ENCODE data around the gene SAMD11.

Gene SAMD11

DNA sequence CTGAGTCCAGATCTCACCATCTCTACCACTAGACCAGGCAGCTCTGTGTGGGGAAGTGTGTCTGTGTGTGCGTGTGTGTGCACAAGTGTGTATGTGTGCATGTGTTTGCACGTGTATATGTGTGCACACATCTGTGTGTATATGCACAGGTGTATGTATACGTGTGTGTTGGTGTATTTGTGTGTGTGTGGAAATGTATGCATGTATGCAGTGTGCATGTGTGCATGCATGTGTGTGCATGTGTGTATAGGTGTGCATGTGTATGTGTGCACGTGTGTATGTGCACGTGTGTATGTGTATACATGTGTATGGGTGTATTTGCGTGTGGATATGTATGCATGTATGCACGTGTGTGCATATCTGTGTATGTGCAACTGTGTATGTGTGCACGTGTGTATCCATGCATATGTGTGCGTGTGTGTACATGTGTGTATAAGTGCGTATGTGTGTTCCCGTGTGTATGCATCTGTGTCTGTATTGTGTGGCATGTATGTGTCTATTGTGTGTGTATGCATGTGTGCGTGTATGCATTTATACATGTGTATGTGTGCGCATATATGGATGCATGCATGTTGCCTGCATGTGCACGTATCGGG is 45.6 kb downstream of the SAMD11 start:
- TF ChIP-seq, protein P1, sequence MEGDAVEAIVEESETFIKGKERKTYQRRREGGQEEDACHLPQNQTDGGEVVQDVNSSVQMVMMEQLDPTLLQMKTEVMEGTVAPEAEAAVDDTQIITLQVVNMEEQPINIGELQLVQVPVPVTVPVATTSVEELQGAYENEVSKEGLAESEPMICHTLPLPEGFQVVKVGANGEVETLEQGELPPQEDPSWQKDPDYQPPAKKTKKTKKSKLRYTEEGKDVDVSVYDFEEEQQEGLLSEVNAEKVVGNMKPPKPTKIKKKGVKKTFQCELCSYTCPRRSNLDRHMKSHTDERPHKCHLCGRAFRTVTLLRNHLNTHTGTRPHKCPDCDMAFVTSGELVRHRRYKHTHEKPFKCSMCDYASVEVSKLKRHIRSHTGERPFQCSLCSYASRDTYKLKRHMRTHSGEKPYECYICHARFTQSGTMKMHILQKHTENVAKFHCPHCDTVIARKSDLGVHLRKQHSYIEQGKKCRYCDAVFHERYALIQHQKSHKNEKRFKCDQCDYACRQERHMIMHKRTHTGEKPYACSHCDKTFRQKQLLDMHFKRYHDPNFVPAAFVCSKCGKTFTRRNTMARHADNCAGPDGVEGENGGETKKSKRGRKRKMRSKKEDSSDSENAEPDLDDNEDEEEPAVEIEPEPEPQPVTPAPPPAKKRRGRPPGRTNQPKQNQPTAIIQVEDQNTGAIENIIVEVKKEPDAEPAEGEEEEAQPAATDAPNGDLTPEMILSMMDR (IDR thresholded peaks at IDR 0.05; ENCODE audit: insufficient read depth, low read depth, low read length, missing control alignments): no peak
- no peak overlapping the region for H3K4me3 ChIP-seq (ENCODE audit: low read depth, low read length)
- DNase-seq (ENCODE audit: low read depth): no peak

DNA sequence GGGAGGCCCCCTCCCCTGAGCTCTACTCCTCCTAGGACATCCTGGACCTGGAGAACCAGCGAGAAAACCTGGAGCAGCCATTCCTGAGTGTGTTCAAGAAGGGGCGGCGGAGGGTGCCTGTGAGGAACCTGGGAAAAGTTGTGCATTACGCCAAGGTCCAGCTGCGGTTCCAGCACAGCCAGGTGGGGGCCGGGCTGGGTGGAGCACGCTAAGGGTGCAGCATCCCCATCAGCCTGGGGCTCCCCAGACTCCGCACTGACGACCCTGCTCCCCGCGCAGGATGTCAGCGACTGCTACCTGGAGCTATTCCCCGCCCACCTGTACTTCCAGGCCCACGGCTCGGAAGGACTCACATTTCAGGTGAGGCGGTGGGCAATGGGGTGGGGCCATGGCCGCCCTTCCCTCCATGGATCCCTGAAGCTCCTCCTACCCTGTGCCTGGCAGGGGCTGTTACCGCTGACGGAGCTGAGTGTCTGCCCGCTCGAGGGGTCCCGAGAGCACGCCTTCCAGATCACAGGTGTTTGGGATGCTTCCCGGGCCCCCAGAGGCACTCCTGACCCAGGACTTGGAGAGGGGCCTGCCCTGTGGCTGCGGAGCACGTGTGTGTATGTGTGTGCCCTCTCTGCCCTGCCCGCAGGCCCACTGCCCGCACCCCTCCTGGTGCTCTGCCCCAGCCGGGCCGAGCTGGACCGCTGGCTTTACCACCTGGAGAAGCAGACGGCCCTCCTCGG is 46.7 kb downstream of the SAMD11 start:
- H3K4me3 ChIP-seq (ENCODE audit: low read depth, low read length): no peak overlapping the region

DNA sequence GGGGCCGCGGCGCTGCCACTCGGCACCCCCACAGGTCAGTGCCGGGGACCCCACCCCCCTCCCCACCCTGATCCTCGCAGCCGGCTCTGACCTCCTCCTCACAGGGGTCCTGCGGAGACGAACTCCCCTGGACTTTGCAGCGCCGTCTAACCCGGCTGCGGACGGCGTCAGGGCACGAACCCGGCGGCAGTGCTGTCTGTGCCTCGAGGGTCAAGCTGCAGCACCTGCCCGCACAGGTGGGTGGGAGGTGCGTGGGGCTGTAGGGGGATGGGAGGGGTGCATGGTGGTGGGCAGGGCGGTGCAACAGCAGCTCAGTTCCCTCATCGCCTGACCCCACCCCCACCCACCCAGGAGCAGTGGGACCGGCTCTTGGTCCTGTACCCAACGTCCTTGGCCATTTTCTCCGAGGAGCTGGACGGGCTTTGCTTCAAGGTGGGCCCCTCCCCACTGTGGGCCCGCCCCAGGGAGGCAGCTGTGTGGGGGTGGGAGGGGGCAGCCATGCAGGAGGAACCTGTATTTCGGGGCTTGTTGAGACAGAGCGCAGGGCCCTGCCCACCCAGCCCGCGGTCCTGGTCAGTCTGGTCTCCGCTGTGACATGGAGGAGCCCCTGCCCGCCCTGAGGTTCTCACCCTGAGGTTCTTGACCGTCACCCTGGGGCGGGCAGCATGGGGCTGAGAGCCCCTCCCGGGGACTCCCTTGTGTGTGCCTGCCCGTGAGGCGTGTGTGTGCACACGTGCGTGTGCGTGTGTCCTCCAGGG is 47.4 kb downstream of the SAMD11 start:
- DNase-seq (ENCODE audit: low read depth): no peak
- TF ChIP-seq, protein P1 (IDR thresholded peaks at IDR 0.05; ENCODE audit: insufficient read depth, low read depth, low read length, missing control alignments): no peak
- no peak overlapping the region for H3K4me3 ChIP-seq (ENCODE audit: low read depth, low read length)

More for the DNA sequence above, 46.7 kb downstream of the SAMD11 start:
- no peak for DNase-seq (ENCODE audit: low read depth)
- TF ChIP-seq, protein P1 (IDR thresholded peaks at IDR 0.05; ENCODE audit: insufficient read depth, low read depth, low read length, missing control alignments): no peak

DNA sequence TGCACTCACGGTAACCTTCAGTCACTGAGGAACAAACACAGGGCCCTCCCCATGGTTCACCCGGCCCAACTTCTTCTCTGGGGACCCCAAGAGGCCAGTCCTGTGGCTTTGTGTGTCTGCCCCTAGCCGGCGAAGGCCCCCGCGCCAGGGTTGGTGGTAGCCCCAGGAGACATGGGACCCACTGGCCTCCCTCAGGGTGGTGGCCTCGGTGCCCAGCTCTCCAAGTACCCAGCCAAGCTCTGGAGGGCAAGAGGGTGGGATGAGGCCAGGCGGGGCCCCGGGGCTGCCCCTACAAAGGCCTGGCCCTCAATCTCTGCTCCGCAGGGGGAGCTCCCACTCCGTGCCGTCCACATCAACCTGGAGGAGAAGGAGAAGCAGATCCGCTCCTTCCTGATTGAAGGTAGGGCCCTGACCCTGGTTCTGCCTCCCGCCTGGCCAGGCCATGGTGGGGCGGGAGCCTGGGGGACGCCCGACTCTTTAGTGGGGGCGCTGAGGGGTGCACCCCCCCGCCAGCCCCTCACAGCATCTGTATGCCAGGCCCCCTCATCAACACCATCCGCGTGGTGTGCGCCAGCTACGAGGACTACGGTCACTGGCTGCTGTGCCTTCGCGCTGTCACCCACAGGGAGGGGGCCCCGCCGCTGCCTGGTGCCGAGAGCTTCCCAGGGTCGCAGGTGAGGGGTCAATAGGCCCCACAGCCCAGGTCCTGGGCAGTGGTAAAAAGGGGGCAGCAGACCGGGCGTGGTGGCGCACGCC is 48.2 kb downstream of the SAMD11 start:
- no peak for DNase-seq (ENCODE audit: low read depth)
- TF ChIP-seq, protein P1 (IDR thresholded peaks at IDR 0.05; ENCODE audit: insufficient read depth, low read depth, low read length, missing control alignments): no peak
- no peak overlapping the region for H3K4me3 ChIP-seq (ENCODE audit: low read depth, low read length)

DNA sequence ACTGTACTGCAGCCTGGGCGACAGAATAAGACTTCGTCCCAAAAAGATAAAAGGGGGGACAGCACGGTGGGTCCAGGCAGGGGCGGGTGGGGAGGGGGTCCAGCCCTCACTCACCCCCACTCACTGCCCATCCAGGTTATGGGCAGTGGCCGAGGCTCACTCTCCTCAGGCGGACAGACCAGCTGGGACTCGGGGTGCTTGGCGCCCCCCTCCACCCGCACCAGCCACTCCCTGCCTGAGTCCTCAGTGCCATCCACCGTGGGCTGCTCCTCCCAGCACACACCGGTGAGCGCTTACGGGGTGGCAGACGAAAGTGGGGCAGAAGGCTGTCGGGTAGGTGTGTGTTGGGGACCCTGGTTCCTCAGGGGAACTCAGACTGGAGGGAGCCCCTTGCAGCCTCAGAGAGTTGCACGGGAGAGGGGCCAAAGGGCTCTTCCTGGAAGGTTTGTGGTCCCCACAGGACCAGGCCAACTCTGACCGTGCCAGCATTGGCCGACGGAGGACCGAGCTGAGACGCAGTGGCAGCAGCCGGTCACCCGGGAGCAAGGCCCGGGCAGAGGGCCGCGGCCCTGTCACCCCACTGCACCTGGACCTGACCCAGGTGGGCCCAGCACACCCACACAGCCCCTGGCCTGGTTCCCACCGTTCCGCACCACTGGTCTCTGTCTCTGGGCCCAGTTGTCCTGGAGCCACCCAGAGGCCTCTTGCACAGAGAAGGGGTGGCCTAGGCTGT is 49.2 kb downstream of the SAMD11 start:
- TF ChIP-seq, protein P1 (IDR thresholded peaks at IDR 0.05; ENCODE audit: insufficient read depth, low read depth, low read length, missing control alignments): no peak
- no peak for DNase-seq (ENCODE audit: low read depth)
- H3K4me3 ChIP-seq (ENCODE audit: low read depth, low read length): no peak overlapping the region
